MM.1S (cell line): ENCODE data around the gene ARVCF.

Source experiments
- DNase-seq: peaks from one replicate; pipeline ENCODE4 v3.0.0-alpha.2; 2015
- H2AFZ ChIP-seq: fragments of 300-600 bp; sonication (generic); 2 replicates; pipeline ENCODE4 v1.6.0; 2016; ENCODE audit warnings: antibody characterized with exemption, low read length
- H3F3A ChIP-seq: fragments of 300-600 bp; sonication (generic); 2 replicates; pipeline ENCODE4 v1.6.1; 2016; ENCODE audit warnings: mild to moderate bottlenecking, antibody characterized with exemption, low read length, moderate library complexity, mixed read lengths; ENCODE audit not compliant: insufficient read depth
- H3K27ac ChIP-seq: fragments of 300-600 bp; sonication (generic); 2 replicates; pipeline ENCODE4 v1.5.1; 2016; ENCODE audit warnings: mild to moderate bottlenecking, low read length
- H3K27me3 ChIP-seq: fragments of 300-600 bp; sonication (generic); replicated peaks from 2 replicates; pipeline ENCODE4 v1.6.0; 2016; ENCODE audit warnings: low read length; ENCODE audit not compliant: insufficient read depth
- H3K36me3 ChIP-seq: fragments of 300-600 bp; sonication (generic); replicated peaks from 2 replicates; pipeline ENCODE4 v1.6.1; 2016; ENCODE audit warnings: mild to moderate bottlenecking, low read length, mixed read lengths; ENCODE audit not compliant: insufficient read depth
- H3K4me1 ChIP-seq: fragments of 300-600 bp; sonication (generic); 2 replicates; pipeline ENCODE4 v1.6.1; 2016; ENCODE audit warnings: low read length, mixed read lengths
- H3K4me2 ChIP-seq: fragments of 300-600 bp; sonication (generic); 2 replicates; pipeline ENCODE4 v1.6.0; 2016; ENCODE audit warnings: low read depth, low read length
- H3K4me3 ChIP-seq: fragments of 300-600 bp; sonication (generic); 2 replicates; pipeline ENCODE4 v1.5.1; 2016; ENCODE audit warnings: low read length, mixed read lengths
- H3K79me2 ChIP-seq: fragments of 300-600 bp; sonication (generic); 2 replicates; pipeline ENCODE4 v1.6.1; 2016; ENCODE audit warnings: mixed run types, low read length, mixed read lengths
- H3K9ac ChIP-seq: fragments of 300-600 bp; sonication (generic); 2 replicates; pipeline ENCODE4 v1.6.1; 2016; ENCODE audit warnings: low read length, mixed read lengths
- H3K9me2 ChIP-seq: fragments of 300-600 bp; sonication (generic); replicated peaks from 2 replicates; pipeline ENCODE4 v1.6.1; 2016; ENCODE audit warnings: mild to moderate bottlenecking, low read length, mixed read lengths; ENCODE audit not compliant: insufficient read depth
- H3K9me3 ChIP-seq: fragments of 300-600 bp; sonication (generic); replicated peaks from 2 replicates; pipeline ENCODE4 v1.6.1; 2016; ENCODE audit warnings: mild to moderate bottlenecking, low read length, mixed read lengths; ENCODE audit not compliant: insufficient read depth
- H4K20me1 ChIP-seq: fragments of 300-600 bp; sonication (generic); 2 replicates; pipeline ENCODE4 v1.6.1; 2016; ENCODE audit warnings: mild to moderate bottlenecking, low read length, moderate library complexity, mixed read lengths; ENCODE audit not compliant: insufficient read depth
- EZH2 ChIP-seq: fragments of 300-600 bp; sonication (generic); optimal IDR thresholded peaks from 2 replicates; pipeline ENCODE3; 2017; ENCODE audit warnings: low read depth, mild to moderate bottlenecking, antibody characterized with exemption, low read length, mixed read lengths
- EZH2phosphoT487 ChIP-seq: fragments of 300-600 bp; sonication (generic); IDR thresholded peaks from 2 replicates; pipeline ENCODE4 v1.6.1; 2018; ENCODE audit warnings: antibody characterized with exemption, low read length
- TF ChIP-seq, protein P1 (sequence below): fragments of 300-600 bp; sonication (generic); IDR thresholded peaks from 2 replicates; pipeline ENCODE4 v1.5.1; 2016; ENCODE audit warnings: antibody characterized with exemption, low read length, mixed read lengths

ARVCF gene

DNA sequence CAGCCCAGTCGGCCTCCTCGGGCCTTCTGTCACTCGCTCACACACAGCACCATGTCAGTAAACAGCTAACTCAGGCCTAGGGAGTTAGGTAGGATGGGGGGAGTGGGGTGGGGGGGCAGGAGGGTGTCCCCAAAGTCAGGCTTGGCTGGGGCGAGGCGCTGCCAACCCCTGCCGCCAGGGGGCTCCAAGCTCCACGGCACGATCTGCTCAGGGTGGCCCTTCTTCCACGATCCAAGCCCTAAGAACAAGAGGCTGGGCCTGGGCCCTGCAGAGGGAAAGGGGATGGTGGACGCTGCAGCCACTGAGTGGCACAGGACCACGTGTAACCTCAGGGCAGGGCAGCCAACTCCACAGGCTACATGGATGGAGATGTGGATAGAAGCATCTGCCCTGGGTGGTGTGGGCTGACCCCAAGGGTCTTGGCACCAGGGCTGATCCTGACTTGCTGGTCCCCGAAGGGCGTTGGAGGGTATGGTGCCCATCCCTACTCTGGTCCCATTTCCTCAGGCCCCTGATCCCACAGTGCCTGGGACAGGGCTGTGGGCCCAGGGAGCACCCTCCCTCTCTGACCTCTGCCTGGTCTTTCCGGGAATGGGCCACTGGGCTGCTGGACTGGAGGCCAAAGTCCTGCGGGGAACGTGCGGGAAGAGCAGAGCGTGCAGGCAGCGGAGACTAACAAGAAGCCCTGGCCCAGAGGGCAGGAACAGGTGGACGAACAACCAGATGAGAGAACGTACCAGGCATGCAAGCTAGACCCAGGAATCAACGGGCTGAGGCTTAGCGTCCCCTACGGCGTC lies 45.9 kb downstream of the ARVCF start:
- no peak overlapping the region for H3K4me3 ChIP-seq
- no peaks in the 10 kb centered on the region for H3K9me2 ChIP-seq
- H3K79me2 ChIP-seq = no peaks in the 10 kb centered on the region
- H3K9me3 ChIP-seq = no peaks in the 10 kb centered on the region
- no peak overlapping the region for H3K9ac ChIP-seq
- peak; percentile 54 for DNase-seq
- no peaks in the 10 kb centered on the region for H3K27me3 ChIP-seq
- no peaks in the 10 kb centered on the region for H3K36me3 ChIP-seq
- H3K27ac ChIP-seq = no peak overlapping the region
- H3K4me1 ChIP-seq = no peaks in the 10 kb centered on the region
- TF ChIP-seq, protein P1, sequence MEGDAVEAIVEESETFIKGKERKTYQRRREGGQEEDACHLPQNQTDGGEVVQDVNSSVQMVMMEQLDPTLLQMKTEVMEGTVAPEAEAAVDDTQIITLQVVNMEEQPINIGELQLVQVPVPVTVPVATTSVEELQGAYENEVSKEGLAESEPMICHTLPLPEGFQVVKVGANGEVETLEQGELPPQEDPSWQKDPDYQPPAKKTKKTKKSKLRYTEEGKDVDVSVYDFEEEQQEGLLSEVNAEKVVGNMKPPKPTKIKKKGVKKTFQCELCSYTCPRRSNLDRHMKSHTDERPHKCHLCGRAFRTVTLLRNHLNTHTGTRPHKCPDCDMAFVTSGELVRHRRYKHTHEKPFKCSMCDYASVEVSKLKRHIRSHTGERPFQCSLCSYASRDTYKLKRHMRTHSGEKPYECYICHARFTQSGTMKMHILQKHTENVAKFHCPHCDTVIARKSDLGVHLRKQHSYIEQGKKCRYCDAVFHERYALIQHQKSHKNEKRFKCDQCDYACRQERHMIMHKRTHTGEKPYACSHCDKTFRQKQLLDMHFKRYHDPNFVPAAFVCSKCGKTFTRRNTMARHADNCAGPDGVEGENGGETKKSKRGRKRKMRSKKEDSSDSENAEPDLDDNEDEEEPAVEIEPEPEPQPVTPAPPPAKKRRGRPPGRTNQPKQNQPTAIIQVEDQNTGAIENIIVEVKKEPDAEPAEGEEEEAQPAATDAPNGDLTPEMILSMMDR = peak; percentile 83
- TF ChIP-seq EZH2phosphoT487 = no peak
- no peak for TF ChIP-seq EZH2
- no peak overlapping the region for H3K4me2 ChIP-seq
- no peaks in the 10 kb centered on the region for H4K20me1 ChIP-seq
- H3F3A ChIP-seq = no peaks in the 10 kb centered on the region
- no peak overlapping the region for H2AFZ ChIP-seq

DNA sequence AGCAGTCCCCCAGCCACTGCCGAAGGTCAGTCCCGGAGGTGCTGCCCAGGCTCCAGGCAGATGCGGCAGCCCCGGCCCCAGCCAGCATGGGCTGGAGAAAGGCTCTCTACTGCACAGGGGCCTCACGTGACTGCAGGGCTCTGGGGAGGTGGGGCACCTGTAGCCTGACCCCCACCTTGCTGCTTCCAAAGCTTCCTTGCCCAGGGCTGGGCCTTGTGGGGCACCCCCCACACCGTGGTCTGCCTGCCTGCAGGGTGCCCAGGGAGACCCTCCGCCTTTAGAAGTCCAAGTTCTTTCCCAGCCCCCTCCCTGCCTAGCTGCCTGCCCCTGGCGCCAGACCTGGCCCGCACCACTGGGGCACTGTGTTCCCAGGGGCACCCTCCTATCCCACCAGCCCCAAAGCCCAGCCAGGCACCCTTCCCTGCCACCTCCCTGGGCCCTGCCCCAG lies 46.6 kb downstream of the ARVCF start:
- Histone ChIP-seq H3K4me2 (no peak overlapping the region), H3K36me3 (no peaks in the 10 kb centered on the region), H3K9me2 (no peaks in the 10 kb centered on the region), H3K9me3 (no peaks in the 10 kb centered on the region), H4K20me1 (no peaks in the 10 kb centered on the region), H3K4me3 (no peak overlapping the region), H3K27ac (no peak overlapping the region), H3K9ac (no peak overlapping the region), H3K4me1 (no peaks in the 10 kb centered on the region), H3K79me2 (no peaks in the 10 kb centered on the region), H2AFZ (no peak overlapping the region), H3F3A (no peaks in the 10 kb centered on the region), H3K27me3 (no peaks in the 10 kb centered on the region)
- no peak for DNase-seq
- TF ChIP-seq EZH2phosphoT487 (no peak), EZH2 (no peak)
- TF ChIP-seq, protein P1 = no peak

DNA sequence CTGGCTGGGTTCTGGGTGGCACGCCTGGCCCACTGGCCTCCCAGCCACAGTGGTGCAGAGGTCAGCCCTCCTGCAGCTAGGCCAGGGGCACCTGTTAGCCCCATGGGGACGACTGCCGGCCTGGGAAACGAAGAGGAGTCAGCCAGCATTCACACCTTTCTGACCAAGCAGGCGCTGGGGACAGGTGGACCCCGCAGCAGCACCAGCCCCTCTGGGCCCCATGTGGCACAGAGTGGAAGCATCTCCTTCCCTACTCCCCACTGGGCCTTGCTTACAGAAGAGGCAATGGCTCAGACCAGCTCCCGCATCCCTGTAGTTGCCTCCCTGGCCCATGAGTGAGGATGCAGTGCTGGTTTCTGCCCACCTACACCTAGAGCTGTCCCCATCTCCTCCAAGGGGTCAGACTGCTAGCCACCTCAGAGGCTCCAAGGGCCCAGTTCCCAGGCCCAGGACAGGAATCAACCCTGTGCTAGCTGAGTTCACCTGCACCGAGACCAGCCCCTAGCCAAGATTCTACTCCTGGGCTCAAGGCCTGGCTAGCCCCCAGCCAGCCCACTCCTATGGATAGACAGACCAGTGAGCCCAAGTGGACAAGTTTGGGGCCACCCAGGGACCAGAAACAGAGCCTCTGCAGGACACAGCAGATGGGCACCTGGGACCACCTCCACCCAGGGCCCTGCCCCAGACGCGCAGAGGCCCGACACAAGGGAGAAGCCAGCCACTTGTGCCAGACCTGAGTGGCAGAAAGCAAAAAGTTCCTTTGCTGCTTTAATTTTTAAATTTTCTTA lies 47.3 kb downstream of the ARVCF start:
- no peaks in the 10 kb centered on the region for H3K4me1 ChIP-seq
- H3K27ac ChIP-seq = no peak overlapping the region
- H3K79me2 ChIP-seq = no peaks in the 10 kb centered on the region
- no peak overlapping the region for H3K4me2 ChIP-seq
- DNase-seq = no peak
- no peaks in the 10 kb centered on the region for H3K27me3 ChIP-seq
- no peaks in the 10 kb centered on the region for H3K9me2 ChIP-seq
- H4K20me1 ChIP-seq = no peaks in the 10 kb centered on the region
- H3K36me3 ChIP-seq = no peaks in the 10 kb centered on the region
- H3K4me3 ChIP-seq = no peak overlapping the region
- H2AFZ ChIP-seq = no peak overlapping the region
- H3K9me3 ChIP-seq = no peaks in the 10 kb centered on the region
- TF ChIP-seq, protein P1 = no peak
- TF ChIP-seq EZH2 (no peak), EZH2phosphoT487 (no peak)
- no peaks in the 10 kb centered on the region for H3F3A ChIP-seq
- H3K9ac ChIP-seq = no peak overlapping the region
